T-helper 1 cell (primary cell): ENCODE data around the gene TCEA2.
"Not testable (repeated sequence)": the region's sequence is repeated elsewhere in the genome, so short reads cannot be mapped to it uniquely, and the experiment has no call there.

Source experiments
- DNase-seq, 5 donors: peaks; one replicate each; pipeline ENCODE4 v3.0.0-alpha.2; 2012 to 2020

The TCEA2 gene

DNA sequence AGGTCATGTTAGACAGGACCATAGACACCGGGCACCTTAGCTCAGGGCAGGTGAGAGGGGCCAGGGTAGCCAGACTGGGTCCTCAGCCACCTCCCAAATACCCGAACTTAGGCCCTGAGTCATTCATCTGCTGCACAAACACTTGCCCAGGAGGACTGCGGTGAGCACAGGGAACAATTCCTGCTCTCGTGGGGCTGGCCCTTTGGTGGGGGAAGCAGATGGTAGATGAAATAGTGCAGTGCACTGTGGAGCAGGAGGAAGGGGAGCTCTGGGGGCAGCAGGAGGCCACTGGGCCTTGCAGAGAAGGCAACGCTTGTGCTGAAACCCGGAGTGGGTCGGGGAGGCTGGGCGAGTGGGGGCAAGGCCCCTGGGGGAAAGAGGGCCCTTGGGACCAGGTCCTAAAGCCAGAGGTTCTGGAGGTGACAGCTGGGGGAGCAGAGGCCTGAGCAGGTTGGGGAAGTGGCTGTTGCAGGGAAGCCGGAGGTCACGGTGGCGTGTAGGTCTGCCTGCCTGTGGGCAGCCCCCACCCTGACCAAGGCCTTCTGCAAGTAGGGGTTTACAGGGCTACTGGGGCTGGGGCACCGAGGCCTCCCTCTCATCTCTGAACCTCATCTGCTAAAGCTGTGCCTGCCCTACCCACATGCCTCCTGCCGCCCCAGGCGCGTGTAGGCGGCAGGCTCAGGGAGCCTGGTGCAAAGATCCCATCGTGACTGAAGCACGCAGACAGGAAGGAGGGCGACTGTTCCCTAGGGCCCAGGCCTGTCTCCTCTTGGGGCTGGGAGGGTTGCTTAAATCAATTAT lies 49.0 kb downstream of the TCEA2 start:
- DNase-seq: no peak

DNA sequence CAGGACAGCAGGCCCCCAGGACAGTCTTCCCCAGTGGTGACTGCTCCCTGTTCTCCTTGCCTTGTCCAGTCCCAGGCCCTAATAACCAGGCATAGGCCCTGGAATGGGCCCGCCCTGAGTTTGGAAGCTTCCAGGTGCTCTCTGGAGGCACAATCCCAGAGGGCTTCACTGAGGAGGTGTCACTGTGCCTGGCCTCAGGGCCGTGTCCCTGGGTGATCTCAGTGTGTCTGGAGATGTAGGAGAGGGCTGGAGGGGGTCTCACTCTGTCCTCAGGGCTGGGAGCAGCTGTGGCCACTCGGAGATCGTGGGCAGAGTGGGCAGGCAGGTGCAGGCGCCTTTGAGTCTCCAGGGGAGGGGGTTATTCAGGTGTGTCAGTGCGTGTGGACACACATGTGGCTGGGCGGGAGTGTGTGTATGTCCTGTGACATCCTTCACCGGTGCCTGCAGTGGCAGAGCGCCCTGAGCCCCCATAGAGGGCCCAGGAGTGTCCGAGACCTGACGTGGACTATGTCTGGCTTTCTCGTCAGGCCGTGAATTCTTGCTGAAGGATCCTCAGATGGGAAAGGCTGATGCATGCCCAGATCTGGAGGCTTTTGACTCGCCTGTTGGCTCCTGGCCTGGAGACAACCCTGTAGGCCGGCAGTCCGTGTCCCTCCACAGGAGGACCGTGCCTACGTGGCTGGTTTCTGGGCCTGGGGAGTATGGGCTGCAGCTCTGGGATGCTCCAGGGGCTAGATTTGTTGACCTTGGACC lies 49.9 kb downstream of the TCEA2 start:
- no peak for DNase-seq

DNA sequence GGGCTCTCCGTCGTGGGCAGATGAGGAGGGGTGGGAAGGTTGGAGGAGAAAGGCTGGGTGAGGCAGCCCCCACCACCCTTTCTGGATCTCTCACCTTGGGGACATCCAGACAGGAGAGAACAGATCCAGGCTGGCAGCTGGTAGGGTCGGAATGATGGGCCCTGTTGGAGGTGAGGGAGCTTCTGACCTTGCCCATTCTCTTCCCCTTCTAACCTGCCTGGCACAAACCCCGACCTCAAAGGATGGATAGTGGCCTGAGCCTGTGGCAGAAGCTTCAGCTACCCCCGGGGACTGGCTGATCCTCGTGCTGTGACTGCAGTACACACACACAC lies 50.4 kb downstream of the TCEA2 start:
- DNase-seq: no peak

DNA sequence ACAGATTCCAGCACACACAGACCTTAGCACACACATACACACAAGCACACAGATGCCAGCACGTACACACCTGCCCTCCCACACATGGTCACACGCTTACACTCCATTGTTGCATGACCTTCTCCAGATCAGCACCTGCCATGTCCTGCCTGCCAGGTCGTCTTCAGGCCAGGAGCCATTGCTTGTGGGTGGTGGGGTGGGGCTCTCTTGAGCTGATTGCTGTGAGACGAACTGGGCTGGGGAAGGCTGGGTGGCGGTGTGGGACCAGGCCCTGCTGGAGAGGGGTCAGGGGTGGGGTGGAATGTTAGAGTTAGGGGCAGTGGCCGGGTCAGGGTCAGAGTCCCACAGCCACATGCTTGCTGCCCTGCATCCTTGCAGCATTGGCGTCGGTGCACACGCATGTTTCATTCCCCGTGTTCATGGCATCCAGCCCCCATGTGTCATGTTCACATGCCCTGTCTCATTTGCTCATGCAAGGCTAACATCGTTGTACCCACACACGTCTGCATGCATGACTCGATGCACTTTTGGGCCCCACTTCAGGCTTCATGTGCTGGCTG lies 50.9 kb downstream of the TCEA2 start:
- no peak for DNase-seq

DNA sequence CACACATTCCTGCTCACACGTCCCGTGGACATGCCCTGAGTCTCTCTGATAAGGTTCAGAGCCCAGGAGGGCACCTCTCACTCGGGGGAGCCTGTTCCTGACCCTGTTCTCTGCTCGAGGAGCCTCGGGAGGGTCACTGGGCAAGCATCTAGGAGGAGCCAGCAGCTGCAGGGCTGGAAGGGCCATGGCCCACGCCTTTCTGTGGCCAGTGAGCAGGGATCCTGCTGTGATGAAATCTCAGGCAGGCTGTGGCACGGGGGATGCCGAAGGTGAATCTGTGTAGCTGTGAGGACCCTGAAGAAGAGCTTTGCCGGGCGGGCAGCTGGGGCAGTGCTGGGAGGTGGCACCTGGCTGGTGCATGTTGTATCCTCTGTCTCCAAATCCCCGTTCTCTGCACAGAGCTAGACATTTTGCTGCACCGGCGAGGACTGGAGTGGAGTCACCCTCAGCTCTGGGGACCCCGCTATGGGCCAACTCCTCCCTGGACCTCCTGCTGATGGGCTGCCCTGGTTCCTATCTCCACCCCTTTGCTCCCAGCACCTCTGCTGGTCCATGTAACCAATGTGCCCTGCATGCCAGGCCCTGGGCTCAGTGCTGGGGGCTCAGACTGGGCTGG lies 51.5 kb downstream of the TCEA2 start:
- no peak for DNase-seq

DNA sequence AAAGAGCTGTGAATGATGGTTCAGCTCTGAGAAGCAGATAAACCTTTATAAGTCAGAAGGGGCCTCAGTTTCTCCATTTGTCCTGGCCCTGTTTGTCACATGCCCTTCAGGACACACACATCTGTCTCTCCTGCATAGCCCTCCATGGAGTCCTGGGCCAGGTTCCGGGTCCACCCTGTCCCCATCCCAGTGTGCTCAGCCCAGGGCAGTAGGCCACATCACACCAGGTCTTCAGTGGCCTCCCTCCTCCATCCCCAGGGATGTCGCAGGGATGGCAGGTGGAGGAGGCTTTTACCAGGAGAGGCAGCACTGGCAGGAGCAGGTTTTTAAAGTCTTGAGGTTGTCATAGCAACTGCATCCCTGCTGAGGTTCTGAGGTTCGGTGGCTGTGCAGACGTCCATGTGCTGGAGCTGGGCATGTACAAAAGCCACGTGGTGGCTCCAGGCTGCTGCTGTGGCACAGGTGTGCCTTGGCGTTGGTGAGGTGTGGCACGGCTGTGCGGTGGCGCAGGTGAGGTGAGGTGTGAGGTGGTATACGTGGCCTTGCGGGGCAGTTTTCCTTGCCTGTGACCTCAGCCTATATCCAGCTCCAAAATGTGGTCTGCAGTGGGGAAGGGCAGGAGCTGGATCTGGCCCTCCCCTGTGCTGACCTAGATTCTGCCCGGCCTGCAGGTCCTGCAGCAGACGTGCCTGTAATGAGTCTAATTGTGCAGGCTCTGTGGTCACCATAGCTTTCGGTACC lies 52.3 kb downstream of the TCEA2 start:
- no peak for DNase-seq

DNA sequence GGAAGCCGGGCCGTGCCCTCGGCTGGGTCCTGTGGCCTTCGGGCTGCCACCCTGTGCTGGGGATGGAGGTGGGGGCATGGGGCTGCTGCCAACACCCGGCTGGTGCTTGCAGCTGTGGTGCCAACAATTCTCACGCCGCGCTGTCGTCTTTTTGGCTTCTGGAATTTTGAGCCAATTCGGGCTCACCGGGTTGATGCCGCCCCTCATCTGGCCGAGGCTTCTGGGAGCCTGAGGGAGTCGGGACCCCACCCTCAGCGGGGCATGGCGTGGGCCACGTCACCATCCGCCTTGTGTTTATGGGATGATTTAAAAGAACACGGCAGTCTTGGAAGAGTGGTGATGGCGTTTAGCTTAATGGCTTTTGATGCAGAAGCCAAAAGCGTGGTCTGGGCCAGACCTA lies 53.0 kb downstream of the TCEA2 start:
- no peak for DNase-seq

DNA sequence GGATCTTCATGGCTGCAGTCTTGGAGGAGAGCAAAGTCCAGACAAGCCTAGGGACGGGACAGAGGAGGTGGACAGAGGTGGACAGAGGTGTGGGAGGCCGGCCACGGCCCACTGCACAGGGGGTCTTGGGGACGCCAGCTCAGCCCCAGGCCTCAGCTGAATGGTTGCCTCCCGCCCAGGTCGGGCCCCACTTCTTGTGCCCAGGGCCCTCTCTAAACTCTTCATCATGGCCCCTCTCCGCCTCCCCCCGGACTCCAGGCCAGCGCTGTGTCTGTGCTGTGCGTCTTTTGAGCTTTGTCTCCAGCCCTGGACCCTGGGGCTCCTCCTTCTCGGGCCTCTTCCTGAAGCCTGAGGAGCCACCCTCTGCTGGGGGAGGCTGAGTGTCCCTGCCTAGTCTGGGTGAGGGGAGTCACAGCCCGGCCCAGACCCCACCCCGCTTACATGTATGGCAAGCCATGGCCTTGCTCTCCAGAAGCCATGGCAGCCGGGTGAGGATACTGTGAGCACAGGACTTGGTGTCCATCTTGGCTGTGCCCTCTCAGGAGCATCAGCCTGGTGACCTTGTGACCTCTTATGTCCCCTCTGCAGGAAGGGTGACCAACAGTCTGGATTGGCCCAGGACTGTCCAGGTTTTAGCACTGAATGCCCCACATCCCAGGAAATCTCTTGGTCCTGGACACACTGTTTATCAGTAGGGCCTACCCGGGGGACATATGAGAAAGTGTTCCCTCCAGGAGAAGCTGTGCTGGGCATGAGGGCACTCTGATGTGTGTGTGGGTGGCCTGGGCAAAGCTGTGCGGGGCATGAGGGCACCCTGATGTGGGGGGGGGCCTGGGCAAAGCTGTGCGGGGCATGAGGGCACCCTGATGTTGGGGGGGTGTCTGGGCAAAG lies 53.8 kb downstream of the TCEA2 start:
- no peak for DNase-seq

DNA sequence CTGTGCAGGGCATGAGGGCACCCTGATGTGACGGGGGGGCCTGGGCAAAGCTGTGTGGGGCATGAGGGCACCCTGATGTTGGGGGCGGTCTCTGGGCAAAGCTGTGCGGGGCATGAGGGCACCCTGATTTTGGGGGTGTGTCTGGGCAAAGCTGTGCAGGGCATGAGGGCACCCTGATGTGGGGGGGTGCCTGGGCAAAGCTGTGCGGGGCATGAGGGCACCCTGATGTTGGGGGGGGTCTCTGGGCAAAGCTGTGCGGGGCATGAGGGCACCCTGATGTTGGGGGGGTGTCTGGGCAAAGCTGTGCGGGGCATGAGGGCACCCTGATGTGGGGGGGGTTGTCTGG lies 54.4 kb downstream of the TCEA2 start:
- not testable (repeated sequence) for DNase-seq

DNA sequence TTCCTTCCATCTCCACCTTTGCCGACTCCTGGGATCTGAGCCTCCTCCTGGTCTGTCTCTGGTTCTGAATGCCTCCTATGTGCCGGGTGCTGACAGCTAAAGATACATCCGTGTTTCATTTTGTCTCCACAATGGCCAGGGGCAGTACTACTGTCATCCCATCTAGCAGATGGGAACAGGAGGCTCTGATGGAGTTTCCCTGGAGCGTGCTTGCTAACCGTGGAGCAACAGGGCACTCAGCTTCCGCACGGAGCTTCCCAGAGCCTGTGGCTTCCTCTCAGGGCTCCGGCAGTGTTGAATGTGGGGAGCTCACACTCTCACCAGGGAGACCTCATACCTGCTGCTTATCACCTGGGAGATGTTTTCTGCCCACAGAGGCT lies 56.3 kb downstream of the TCEA2 start:
- DNase-seq: no peak

DNA sequence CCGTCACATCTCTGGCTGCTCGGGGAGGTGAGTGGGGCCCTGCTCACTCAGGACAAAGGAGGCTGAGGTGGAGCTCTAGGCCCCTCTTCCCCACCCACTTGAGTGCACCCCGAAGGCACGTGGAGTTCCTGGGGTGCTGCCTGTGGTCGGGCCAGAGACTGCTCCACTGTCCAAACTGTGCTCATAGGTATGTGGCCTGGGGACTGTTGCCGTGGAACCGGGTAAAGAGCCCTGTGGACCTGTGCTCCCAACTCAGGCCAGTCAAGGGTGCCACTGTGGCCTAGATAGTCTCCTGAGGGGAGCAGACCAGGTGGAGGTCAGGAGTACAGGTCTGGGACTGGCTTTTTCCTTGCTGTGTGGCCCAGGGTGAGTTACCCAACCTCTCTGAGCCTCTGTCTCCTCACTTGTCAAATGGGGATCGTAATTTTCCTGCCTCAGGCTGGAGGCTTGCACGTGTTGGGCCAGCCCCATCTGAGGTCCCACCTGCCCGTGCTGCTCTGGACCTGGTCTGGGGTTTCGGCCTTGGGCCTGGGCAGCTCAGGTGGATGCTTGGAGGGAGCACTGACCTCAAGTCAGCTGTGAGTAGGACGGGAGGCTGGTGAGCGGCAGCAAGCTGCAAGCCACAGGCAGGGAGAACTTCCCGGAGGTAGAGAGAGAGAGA lies 56.8 kb downstream of the TCEA2 start:
- DNase-seq: no peak

DNA sequence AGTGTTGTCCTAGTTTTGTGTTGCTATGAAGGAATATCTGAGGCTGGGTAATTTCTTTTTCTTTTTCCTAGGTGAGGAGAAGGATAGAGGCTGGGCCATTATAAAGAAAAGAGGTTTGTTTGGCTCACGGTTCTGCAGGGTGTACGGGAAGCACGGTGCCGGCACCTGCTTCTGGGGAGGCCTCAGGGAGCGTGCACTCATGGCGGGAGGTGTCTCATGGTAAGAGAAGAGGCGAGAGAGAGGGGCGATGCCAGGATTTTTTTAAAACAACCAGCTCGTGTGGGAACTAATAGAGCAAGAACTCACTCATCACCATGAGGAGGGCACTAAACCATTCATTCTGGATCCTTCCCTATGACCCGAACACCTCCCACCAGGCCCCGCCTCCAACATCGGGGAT lies 58.6 kb downstream of the TCEA2 start:
- no peak for DNase-seq
